GM23248 (cell line): Measurements from ENCODE around the gene GPR4. TPM values are rescaled to one million over a fixed set of nuclear protein-coding genes. Genes with fewer than 3 reads are reported as not detected.

ENCODE experiments used
- DNase-seq: peaks from one replicate; pipeline ENCODE4 v3.0.0-alpha.2; 2015
- H2AFZ ChIP-seq: fragments of 200-600 bp; sonication (generic); 2 replicates; pipeline ENCODE4 v1.6.1; 2016; ENCODE audit warnings: antibody characterized with exemption
- H3F3A ChIP-seq: fragments of 200-600 bp; sonication (generic); 2 replicates; pipeline ENCODE4 v1.6.1; 2016; ENCODE audit warnings: mild to moderate bottlenecking, antibody characterized with exemption, mixed run types; ENCODE audit not compliant: insufficient read depth
- H3K27ac ChIP-seq: fragments of 200-600 bp; sonication (generic); 2 replicates; pipeline ENCODE4 v1.5.1; 2016; ENCODE audit warnings: mild to moderate bottlenecking
- H3K27me3 ChIP-seq: fragments of 200-600 bp; sonication (generic); replicated peaks from 2 replicates; pipeline ENCODE4 v1.6.1; 2016; ENCODE audit warnings: mild to moderate bottlenecking; ENCODE audit not compliant: insufficient read depth
- H3K36me3 ChIP-seq: fragments of 200-600 bp; sonication (generic); 2 replicates; pipeline ENCODE4 v1.6.1; 2016; ENCODE audit warnings: low read depth, mild to moderate bottlenecking
- H3K4me1 ChIP-seq: fragments of 200-600 bp; sonication (generic); 2 replicates; pipeline ENCODE4 v1.6.1; 2016; ENCODE audit warnings: mild to moderate bottlenecking; ENCODE audit not compliant: insufficient read depth
- H3K4me2 ChIP-seq: fragments of 200-600 bp; sonication (generic); one replicate; pipeline ENCODE4 v1.6.1; 2016; ENCODE audit warnings: mild to moderate bottlenecking; ENCODE audit not compliant: unreplicated experiment
- H3K4me3 ChIP-seq: fragments of 200-600 bp; sonication (generic); 2 replicates; pipeline ENCODE4 v1.5.1; 2016; ENCODE audit warnings: mild to moderate bottlenecking
- H3K79me2 ChIP-seq: fragments of 200-600 bp; sonication (generic); 2 replicates; pipeline ENCODE4 v1.6.1; 2016; ENCODE audit warnings: mild to moderate bottlenecking; ENCODE audit not compliant: insufficient read depth
- H3K9ac ChIP-seq: fragments of 200-600 bp; sonication (generic); 2 replicates; pipeline ENCODE4 v1.6.1; 2016; ENCODE audit warnings: mild to moderate bottlenecking
- H3K9me2 ChIP-seq: fragments of 200-600 bp; sonication (generic); 2 replicates; pipeline ENCODE4 v1.6.1; 2016; ENCODE audit warnings: mixed run types, mild to moderate bottlenecking, moderate library complexity; ENCODE audit not compliant: insufficient read depth
- H3K9me3 ChIP-seq: fragments of 200-600 bp; sonication (generic); one replicate; pipeline ENCODE4 v1.6.1; 2017; ENCODE audit warnings: low read depth
- H4K20me1 ChIP-seq: fragments of 200-600 bp; sonication (generic); 2 replicates; pipeline ENCODE4 v1.6.0; 2016; ENCODE audit not compliant: insufficient read depth
- EZH2 ChIP-seq: fragments of 200-600 bp; sonication (generic); IDR thresholded peaks from 2 replicates; pipeline ENCODE4 v1.6.1; 2018; ENCODE audit warnings: antibody characterized with exemption, mild to moderate bottlenecking; ENCODE audit not compliant: insufficient read depth, poor library complexity, severe bottlenecking
- EZH2phosphoT487 ChIP-seq: fragments of 200-600 bp; sonication (generic); IDR thresholded peaks from 2 replicates; pipeline ENCODE4 v1.6.1; 2018; ENCODE audit warnings: antibody characterized with exemption, moderate library complexity, mild to moderate bottlenecking, low read depth; ENCODE audit not compliant: insufficient read depth
- WGBS, 2 experiments: methylation state at CpG; one replicate each; pipeline ENCODE4 v1.1.6; 2015 to 2017; ENCODE audit warnings: low lambda C conversion rate in 2 of 2, low coverage in 1 of 2; ENCODE audit errors: missing lambda C conversion rate in 2 of 2; 5-methylcytosine and 5-hydroxymethylcytosine counted together
- in situ Hi-C: fragments of 300-500 bp; cut with MboI; formaldehyde crosslinking; loops from 2 replicates; pipeline ENCODE4 v1.15.0; 2020
- polyA plus RNA-seq: library from polyadenylated mRNA; unstranded; fragments of >200 nt; fragmentation: Nextera tagmentation; extraction: Ambion mirVana; gene quantifications from 2 replicates; pipeline ENCODE4 v1.2.1, GENCODE V29; 2016
- total RNA-seq: library from RNA; depleted of rRNA; stranded (reverse); fragments of >200 nt; shearing (Covaris generic); gene quantifications from 2 replicates; pipeline ENCODE4 v1.2.3, GENCODE V29; 2014

GPR4 gene
- total and polyA plus RNA-seq, 2 experiments from 2014 or later = 0.32 to 1.6 TPM

GRCh38 chr19:45598267-45599001, 3.6 kb downstream of the GPR4 start:
- H2AFZ ChIP-seq = peak overlapping the region; percentile 84
- 0 out of 2 replicates have a peak overlapping the region, but pooled peaks have one; percentile 5 for H3K9ac ChIP-seq

GRCh38 chr19:45597425-45598111, 4.4 kb downstream of the GPR4 start:
- H3K27me3 ChIP-seq = peaks cover 11% of the 10 kb centered on the region; the same call in 1 of the 2 replicates
- peak overlapping the region; percentile 43 for H3K4me2 ChIP-seq
- H3K4me1 ChIP-seq = peaks cover 10% of the 10 kb centered on the region
- no peaks in the 10 kb centered on the region for H3F3A ChIP-seq
- H3K9me2 ChIP-seq = no peaks in the 10 kb centered on the region
- H3K9me3 ChIP-seq = no peaks in the 10 kb centered on the region
- H4K20me1 ChIP-seq = no peaks in the 10 kb centered on the region
- peak overlapping the region; percentile 84 for H2AFZ ChIP-seq
- DNase-seq = no peak
- peak overlapping the region; percentile 55; the same call in 1 of the 2 replicates for H3K4me3 ChIP-seq
- TF ChIP-seq EZH2 (no peak), EZH2phosphoT487 (no peak)
- H3K79me2 ChIP-seq = no peaks in the 10 kb centered on the region
- 7 to 16% methylated on average over 3 to 5 of the region's 5 CpGs for WGBS, 2 experiments
- 0 out of 2 replicates have a peak overlapping the region, but pooled peaks have one; percentile 5 for H3K9ac ChIP-seq
- H3K36me3 ChIP-seq = no peaks in the 10 kb centered on the region
- no peak overlapping the region for H3K27ac ChIP-seq
- in situ Hi-C loops = no loop called here

More at GRCh38 chr19:45598267-45599001, 3.6 kb downstream of the GPR4 start:
- Histone ChIP-seq H3K9me2 (no peaks in the 10 kb centered on the region), H3K27me3 (peaks cover 12% of the 10 kb centered on the region; the same call in 1 of the 2 replicates), H3K79me2 (no peaks in the 10 kb centered on the region), H3K36me3 (no peaks in the 10 kb centered on the region), H3K4me2 (peak overlapping the region; percentile 43), H3K9me3 (no peaks in the 10 kb centered on the region), H3K4me1 (peaks cover 10% of the 10 kb centered on the region), H3K27ac (no peak overlapping the region), H3K4me3 (peak overlapping the region; percentile 55), H3F3A (no peaks in the 10 kb centered on the region), H4K20me1 (no peaks in the 10 kb centered on the region)
- DNase-seq = peak; percentile 46
- in situ Hi-C loops = no loop called here
- TF ChIP-seq EZH2phosphoT487 (no peak), EZH2 (no peak)
- 7 to 9% methylated on average over 21 to 22 of the region's 22 CpGs for WGBS, 2 experiments

- Histone ChIP-seq H4K20me1 (no peaks in the 10 kb centered on the region), H3K27me3 (no peaks in the 10 kb centered on the region), H3K4me1 (peaks cover 10% of the 10 kb centered on the region), H3K79me2 (no peaks in the 10 kb centered on the region), H3K36me3 (no peaks in the 10 kb centered on the region), H3K9me3 (no peaks in the 10 kb centered on the region), H3K4me2 (no peak overlapping the region), H3K27ac (no peak overlapping the region), H3K9ac (no peak overlapping the region), H3K4me3 (no peak overlapping the region), H3K9me2 (no peaks in the 10 kb centered on the region), H3F3A (no peaks in the 10 kb centered on the region), H2AFZ (no peak overlapping the region)
- in situ Hi-C loops = no loop called here
- WGBS, 2 experiments = 44 to 53% methylated on average over 6 of the region's 6 CpGs
- peak; percentile 26 for DNase-seq
- TF ChIP-seq EZH2phosphoT487 (no peak), EZH2 (no peak)
Observed at GRCh38 chr19:45595814-45596213, 6.2 kb downstream of the GPR4 start.

GRCh38 chr19:45593520-45593919, 8.5 kb downstream of the GPR4 start:
- Histone ChIP-seq H3K79me2 (no peaks in the 10 kb centered on the region), H3F3A (no peaks in the 10 kb centered on the region), H3K9me2 (no peaks in the 10 kb centered on the region), H3K9me3 (no peaks in the 10 kb centered on the region), H2AFZ (no peak overlapping the region), H3K4me3 (no peak overlapping the region), H4K20me1 (no peaks in the 10 kb centered on the region), H3K9ac (no peak overlapping the region), H3K27me3 (no peaks in the 10 kb centered on the region), H3K4me2 (no peak overlapping the region), H3K27ac (no peak overlapping the region), H3K36me3 (no peaks in the 10 kb centered on the region), H3K4me1 (peaks cover 9% of the 10 kb centered on the region)
- 0 to 11% methylated on average over 1 of the region's 1 CpG for WGBS, 2 experiments
- TF ChIP-seq EZH2 (no peak), EZH2phosphoT487 (no peak)
- no peak for DNase-seq
- in situ Hi-C loops = no loop called here
